ENCODE data around the gene MESP2. TPM values are rescaled to one million over a fixed set of nuclear protein-coding genes. Genes with fewer than 3 reads are reported as not detected.

Gene MESP2
- total and polyA plus RNA-seq, 9 of the 15 experiments (the other 6 are each of a cell fraction or from before 2014, with no cell fraction given) = 0.08 to 0.82 (median 0.37) TPM

GRCh38 chr15:89753855-89754254 is 22.3 kb upstream of the MESP2 start:
- peaks cover 0 to 25% of the 10 kb centered on the region in 2 experiments; a peak in 3 of 5 replicates for H3K4me1 ChIP-seq (replicated peaks in 1 of 2; ENCODE audit: control insufficient read depth in 2 of 2, insufficient read depth in 2 of 2, low read length in 2 of 2)
- DNase-seq (ENCODE audit: extremely low read depth in 1 of 4, low spot score in 3 of 4) = no peak
- in situ Hi-C loops (cut with MboI) (loop anchor here (10.0 kb wide), 1 partner anchor 341 kb away; no protein-coding TSS in a partner anchor), intact Hi-C loops (cut with micrococcal nuclease) (no loop called here)
- no peaks in the 10 kb centered on the region; a peak in 1 of 5 replicates for H3K27me3 ChIP-seq (ENCODE audit: control insufficient read depth in 2 of 2, insufficient read depth in 2 of 2, low read length in 2 of 2)
- ATAC-seq = no peak
- H3K27ac ChIP-seq (ENCODE audit: extremely low read depth, low read depth, low read length) = no peak overlapping the region
- TF ChIP-seq ETS1 (conservative IDR thresholded peaks at IDR 0.05; ENCODE audit: control insufficient read depth, low read depth, low read length) (no peak), CEBPB (tag; IDR thresholded peaks at IDR 0.05) (peak; percentile 27; the same call in 1 of the 2 replicates)
- H3K9me1 ChIP-seq (ENCODE audit: control insufficient read depth, insufficient read depth, low read length) = no peaks in the 10 kb centered on the region
- 32% methylated on average over 6 of the region's 7 CpGs for WGBS (ENCODE audit: insufficient coverage, low coverage, missing lambda C conversion rate)
- no peaks in the 10 kb centered on the region for H3K36me3 ChIP-seq (ENCODE audit: control insufficient read depth, insufficient read depth, low read length)
- H3K9me3 ChIP-seq (replicated peaks; ENCODE audit: control insufficient read depth, insufficient read depth, low read depth, low read length) = no peaks in the 10 kb centered on the region
- H3K79me2 ChIP-seq (ENCODE audit: control insufficient read depth, insufficient read depth, low read length) = no peaks in the 10 kb centered on the region
- no peak for FAIRE-seq
- H4K20me1 ChIP-seq (replicated peaks; ENCODE audit: control insufficient read depth, insufficient read depth, low read length) = no peaks in the 10 kb centered on the region; the same call in 1 of the 2 replicates
- CTCF ChIA-PET (ENCODE audit: low intra/inter-chr PET ratio) = no interaction called here
- BruUV-seq (replicated peaks) = no TSS peak
- H3K4me2 ChIP-seq (ENCODE audit: insufficient read depth, low read length) = no peak overlapping the region
- H3K9ac ChIP-seq (ENCODE audit: insufficient read depth in 1 of 2, low read depth in 2 of 2, low read length in 2 of 2) = no peak overlapping the region
- H2AFZ ChIP-seq (ENCODE audit: low read depth, low read length) = no peak overlapping the region
- POLR2A ChIA-PET = interaction anchor here (0.7 kb wide), 1 partner anchor 209 kb away, joined by 3 read pairs; no protein-coding TSS in a partner anchor
- H3K4me3 ChIP-seq = no peak overlapping the region
